HL-60 (cell line): ENCODE results near the gene MAP3K20.
A peak's percentile ranks its signal among the peaks of the same experiment; 100 is the strongest.
"Not testable (repeated sequence)": the region's sequence is repeated elsewhere in the genome, so short reads cannot be mapped to it uniquely, and the experiment has no call there.

Experiments
- DNase-seq, 2 experiments: peaks; one replicate each; pipeline ENCODE4 v3.0.0-alpha.2; 2010 to 2020; ENCODE audit warnings: low read depth in 1 of 2, low spot score in 1 of 2
- H3K27ac ChIP-seq: fragments of 250-450 bp; sonication (Bioruptor Pico); replicated peaks from 2 replicates; pipeline ENCODE4 v1.5.1; 2020; ENCODE audit warnings: mild to moderate bottlenecking, moderate library complexity
- H3K27me3 ChIP-seq: fragments of 250-450 bp; sonication (Bioruptor Pico); 2 replicates; pipeline ENCODE4 v1.5.1; 2021; ENCODE audit warnings: mild to moderate bottlenecking, moderate library complexity; ENCODE audit not compliant: insufficient read depth, poor library complexity, severe bottlenecking
- H3K4me3 ChIP-seq: replicated peaks from 2 replicates; pipeline ENCODE4 v1.5.1; 2011; ENCODE audit warnings: mild to moderate bottlenecking, control low read depth, low read length; ENCODE audit not compliant: insufficient read depth
- CTCF ChIP-seq: IDR thresholded peaks from one replicate; pipeline ENCODE4 v1.5.1; 2011; ENCODE audit warnings: low read length, control low read depth, inconsistent platforms; ENCODE audit not compliant: insufficient read depth
- GABPA ChIP-seq: IDR thresholded peaks from 2 replicates; pipeline ENCODE4 v1.6.1; 2012; ENCODE audit warnings: low read depth
- POLR2AphosphoS5 ChIP-seq: IDR thresholded peaks from 2 replicates; pipeline ENCODE4 v1.6.1; 2012; ENCODE audit warnings: low read depth
- REST ChIP-seq: IDR thresholded peaks from 2 replicates; pipeline ENCODE4 v1.6.1; 2012; ENCODE audit warnings: low read depth; ENCODE audit not compliant: insufficient replicate concordance
- SPI1 ChIP-seq: IDR thresholded peaks from 2 replicates; pipeline ENCODE4 v1.6.1; 2012; ENCODE audit warnings: low read depth, mild to moderate bottlenecking, borderline replicate concordance

Gene MAP3K20

GRCh38 chr2:173254659-173255058 lies 179.0 kb downstream of the MAP3K20 start:
- no peaks in the 10 kb centered on the region for H3K27me3 ChIP-seq
- no peak for DNase-seq

GRCh38 chr2:173258701-173259100 lies 183.1 kb downstream of the MAP3K20 start:
- Histone ChIP-seq H3K27ac (no peak overlapping the region), H3K4me3 (no peak overlapping the region), H3K27me3 (no peaks in the 10 kb centered on the region)
- DNase-seq: no peak
- TF ChIP-seq SPI1 (no peak), CTCF (no peak), GABPA (no peak), REST (no peak), POLR2AphosphoS5 (no peak)

More at GRCh38 chr2:173254659-173255058, 179.0 kb downstream of the MAP3K20 start:
- H3K27ac ChIP-seq: no peak overlapping the region
- TF ChIP-seq CTCF: no peak
- no peak for TF ChIP-seq GABPA
- no peak for TF ChIP-seq SPI1
- no peak for TF ChIP-seq POLR2AphosphoS5
- H3K4me3 ChIP-seq: no peak overlapping the region

- not testable (repeated sequence) for H3K27me3 ChIP-seq, H3K4me3 ChIP-seq
- DNase-seq: peak; percentile 11 to 76
- H3K27ac ChIP-seq: peak overlapping the region; percentile 17; the same call in 1 of the 2 replicates
Observed at GRCh38 chr2:173262356-173262755, 186.7 kb downstream of the MAP3K20 start.

GRCh38 chr2:173264151-173264550 lies 188.5 kb downstream of the MAP3K20 start:
- Histone ChIP-seq H3K27me3 (no peaks in the 10 kb centered on the region), H3K27ac (0 out of 2 replicates have a peak overlapping the region, but pooled peaks have one; percentile 17)

More at GRCh38 chr2:173264151-173264550, 188.5 kb downstream of the MAP3K20 start:
- H3K4me3 ChIP-seq: no peak overlapping the region
- TF ChIP-seq GABPA: no peak
- TF ChIP-seq REST: no peak
- no peak for TF ChIP-seq CTCF
- DNase-seq: no peak
